ELR (cell line): Measurements from ENCODE around the gene MANBA.
"Not testable (repeated sequence)": the region's sequence is repeated elsewhere in the genome, so short reads cannot be mapped to it uniquely, and the experiment has no call there.

Experiments used
- DNase-seq: peaks from one replicate; pipeline ENCODE4 v3.0.0-alpha.2; 2015; ENCODE audit warnings: low read depth

MANBA gene

GRCh38 chr4:102761906-102762305 lies 1.1 kb upstream of the MANBA start:
- DNase-seq = no peak

GRCh38 chr4:102761296-102761701 lies 531 bp upstream of the MANBA start:
- peak; percentile 31 for DNase-seq

- DNase-seq = peak; percentile 57
Observed at GRCh38 chr4:102759831-102760644, 730 bp downstream of the MANBA start.

- DNase-seq = no peak
Observed at GRCh38 chr4:102758241-102759160, 2.3 kb downstream of the MANBA start.

- DNase-seq = no peak
Observed at GRCh38 chr4:102757681-102758080, 3.1 kb downstream of the MANBA start.

GRCh38 chr4:102754044-102754443 lies 6.7 kb downstream of the MANBA start:
- DNase-seq = peak; percentile 37

GRCh38 chr4:102751941-102752340 lies 8.8 kb downstream of the MANBA start:
- DNase-seq = no peak

GRCh38 chr4:102743352-102743751 lies 17.4 kb downstream of the MANBA start:
- DNase-seq = not testable (repeated sequence)

GRCh38 chr4:102738802-102739201 lies 22.0 kb downstream of the MANBA start:
- DNase-seq = not testable (repeated sequence)

GRCh38 chr4:102736636-102737549 lies 23.9 kb downstream of the MANBA start:
- no peak for DNase-seq

- DNase-seq = no peak
Observed at GRCh38 chr4:102735582-102735981, 25.2 kb downstream of the MANBA start.

- peak; percentile 69 for DNase-seq
Observed at GRCh38 chr4:102734591-102735385, 26.0 kb downstream of the MANBA start.

GRCh38 chr4:102734116-102734515 lies 26.7 kb downstream of the MANBA start:
- DNase-seq = no peak

- DNase-seq = no peak
Observed at GRCh38 chr4:102733084-102733483, 27.7 kb downstream of the MANBA start.

GRCh38 chr4:102732678-102733077 lies 28.1 kb downstream of the MANBA start:
- DNase-seq = no peak

GRCh38 chr4:102730968-102731533 lies 29.7 kb downstream of the MANBA start:
- DNase-seq = no peak

- not testable (repeated sequence) for DNase-seq
Observed at GRCh38 chr4:102729486-102729885, 31.3 kb downstream of the MANBA start.

- not testable (repeated sequence) for DNase-seq
Observed at GRCh38 chr4:102726919-102727318, 33.8 kb downstream of the MANBA start.

- no peak for DNase-seq
Observed at GRCh38 chr4:102726068-102726467, 34.7 kb downstream of the MANBA start.

GRCh38 chr4:102725229-102725628 lies 35.5 kb downstream of the MANBA start:
- DNase-seq = no peak

- no peak for DNase-seq
Observed at GRCh38 chr4:102723511-102723910, 37.3 kb downstream of the MANBA start.
